A673 (cell line): ENCODE data around the gene FSTL4. TPM values are rescaled to one million over a fixed set of nuclear protein-coding genes. Genes with fewer than 3 reads are reported as not detected.

Source experiments
- BruUV-seq: library from RNA; stranded (reverse); fragments of 400-500 nt; replicated peaks from 2 replicates; lab custom pipeline; 2021; lab: Mats Ljungman, UMichigan
- CTCF ChIA-PET: fragments of 300-600 bp; sonication (Branson Sonifier 250); formaldehyde crosslinking; loops from one replicate; lab custom pipeline; 2022; ENCODE audit warnings: antibody characterized with exemption; lab: Charles Lee
- POLR2A ChIA-PET: fragments of 300-600 bp; sonication (Branson Sonifier 250); formaldehyde crosslinking; loops from one replicate; lab custom pipeline; 2022; ENCODE audit warnings: antibody characterized with exemption; ENCODE audit not compliant: low non-redundant PET; lab: Charles Lee
- DNase-seq: peaks from one replicate; pipeline ENCODE4 v3.0.0-alpha.2; 2015; ENCODE audit warnings: low spot score
- H3K27ac ChIP-seq: fragments of 200-600 bp; sonication (generic); 2 replicates; pipeline ENCODE4 v1.5.1; 2016; ENCODE audit warnings: mixed run types, low read depth, mild to moderate bottlenecking, mixed read lengths, antibody characterized with exemption, low read length; ENCODE audit not compliant: poor library complexity, severe bottlenecking
- H3K27me3 ChIP-seq: fragments of 200-600 bp; sonication (generic); replicated peaks from 2 replicates; pipeline ENCODE4 v1.6.1; 2017; ENCODE audit warnings: mixed run types, low read depth, mild to moderate bottlenecking, mixed read lengths, antibody characterized with exemption, low read length; ENCODE audit not compliant: insufficient read depth, poor library complexity
- H3K36me3 ChIP-seq: fragments of 200-600 bp; sonication (generic); 2 replicates; pipeline ENCODE4 v1.6.1; 2016; ENCODE audit warnings: mixed run types, mild to moderate bottlenecking, mixed read lengths, antibody characterized with exemption, low read length; ENCODE audit not compliant: insufficient read depth, poor library complexity, severe bottlenecking
- H3K4me1 ChIP-seq: fragments of 200-600 bp; sonication (generic); 2 replicates; pipeline ENCODE4 v1.6.1; 2017; ENCODE audit warnings: mixed run types, mild to moderate bottlenecking, mixed read lengths, antibody characterized with exemption, low read length; ENCODE audit not compliant: insufficient read depth, poor library complexity, severe bottlenecking
- H3K4me3 ChIP-seq: fragments of 200-600 bp; sonication (generic); 2 replicates; pipeline ENCODE4 v1.5.1; 2016; ENCODE audit warnings: low read depth, mixed run types, mild to moderate bottlenecking, mixed read lengths, low read length; ENCODE audit not compliant: poor library complexity, severe bottlenecking
- H3K9me3 ChIP-seq: fragments of 200-600 bp; sonication (generic); 2 replicates; pipeline ENCODE4 v1.6.1; 2016; ENCODE audit warnings: mixed run types, low read depth, mild to moderate bottlenecking, mixed read lengths, antibody characterized with exemption, low read length; ENCODE audit not compliant: poor library complexity, severe bottlenecking
- CTCF ChIP-seq: fragments of 300-800, 200-600 bp; sonication (generic); conservative IDR thresholded peaks from 2 replicates; pipeline ENCODE4 v1.5.1; 2017; ENCODE audit warnings: low read depth, mild to moderate bottlenecking, antibody characterized with exemption, low read length, moderate library complexity, mixed read lengths
- EZH2 ChIP-seq: fragments of 200-600 bp; sonication (generic); IDR thresholded peaks from 2 replicates; pipeline ENCODE4 v1.6.1; 2017; ENCODE audit warnings: borderline replicate concordance, low read depth, mild to moderate bottlenecking, mixed read lengths, antibody characterized with exemption, low read length; ENCODE audit not compliant: poor library complexity, severe bottlenecking
- intact Hi-C: fragments of 100-400 bp; cut with micrococcal nuclease; formaldehyde crosslinking; loops from one replicate; pipeline ENCODE4 v1.10.0; 2022; ENCODE audit not compliant: unreplicated experiment
- total RNA-seq: library from RNA; stranded (reverse); gene quantifications from 2 replicates; pipeline ENCODE4 v1.2.3, GENCODE V29; 2021

FSTL4 gene
- total RNA-seq, 1 experiment from 2014 or later: 0.86 TPM

- no peak for DNase-seq
- no peak for TF ChIP-seq CTCF
- TF ChIP-seq EZH2: no peak
- BruUV-seq: no TSS peak
- ChIA-PET POLR2A (no interaction called here), CTCF (no interaction called here)
- Histone ChIP-seq H3K4me3 (no peak overlapping the region), H3K9me3 (no peaks in the 10 kb centered on the region), H3K4me1 (no peaks in the 10 kb centered on the region), H3K36me3 (no peaks in the 10 kb centered on the region), H3K27ac (no peak overlapping the region), H3K27me3 (peaks cover 3% of the 10 kb centered on the region)
- intact Hi-C loops: no loop called here
Measured at GRCh38 chr5:133361922-133362321, 250.4 kb downstream of the FSTL4 start.

- POLR2A ChIA-PET: no interaction called here
- Histone ChIP-seq H3K9me3 (no peaks in the 10 kb centered on the region), H3K27me3 (peaks cover 3% of the 10 kb centered on the region), H3K36me3 (no peaks in the 10 kb centered on the region), H3K27ac (no peak overlapping the region), H3K4me3 (no peak overlapping the region), H3K4me1 (no peaks in the 10 kb centered on the region)
- no TSS peak for BruUV-seq
- TF ChIP-seq CTCF (no peak), EZH2 (no peak)
- intact Hi-C loops: no loop called here
- peak; percentile 10 for DNase-seq
- CTCF ChIA-PET: interaction anchor here (0.6 kb wide), 1 partner anchor 503 kb away, joined by 6 read pairs; no protein-coding TSS in a partner anchor
Measured at GRCh38 chr5:133360693-133361472, 251.5 kb downstream of the FSTL4 start.

- H3K27ac ChIP-seq: no peak overlapping the region
- H3K4me1 ChIP-seq: no peaks in the 10 kb centered on the region
- intact Hi-C loops: no loop called here
- H3K36me3 ChIP-seq: no peaks in the 10 kb centered on the region
- no peak for DNase-seq
- CTCF ChIA-PET: no interaction called here
- H3K27me3 ChIP-seq: peaks cover 3% of the 10 kb centered on the region
- no peak for TF ChIP-seq EZH2
- TF ChIP-seq CTCF: no peak
- no peak overlapping the region for H3K4me3 ChIP-seq
- no peaks in the 10 kb centered on the region for H3K9me3 ChIP-seq
- BruUV-seq: no TSS peak
- POLR2A ChIA-PET: interaction anchor here (0.5 kb wide), 1 partner anchor 173 kb away, joined by 9 read pairs; no protein-coding TSS in a partner anchor
Measured at GRCh38 chr5:133359861-133360260, 252.5 kb downstream of the FSTL4 start.
